Prostate gland (tissue), 2 donors: ENCODE results near the gene PAX1. TPM values are rescaled to one million over a fixed set of nuclear protein-coding genes. Genes with fewer than 3 reads are reported as not detected.

Source experiments
- DNase-seq: peaks from one replicate; pipeline ENCODE4 v3.0.0-alpha.2; 2019; ENCODE audit warnings: low spot score
- H3K27ac ChIP-seq, 2 donors: fragments of 200-600 bp; sonication (generic); 2 replicates each; pipeline ENCODE4 v1.5.1; 2017 to 2019
- H3K27me3 ChIP-seq: fragments of 200-600 bp; sonication (generic); replicated peaks from 2 replicates; pipeline ENCODE4 v1.5.1; 2019; ENCODE audit not compliant: insufficient read depth
- H3K36me3 ChIP-seq, 2 donors: fragments of 200-600 bp; sonication (generic); 1 replicate in 1 of 2; 2 replicates in 1 of 2; pipeline versions ENCODE4 v1.5.1 to v1.8.1; 2017 to 2019
- H3K4me1 ChIP-seq: fragments of 200-600 bp; sonication (generic); replicated peaks from 2 replicates; pipeline ENCODE4 v1.5.1; 2019
- H3K4me3 ChIP-seq, 2 donors: fragments of 200-600 bp; sonication (generic); 2 replicates each; pipeline ENCODE4 v1.5.1; 2017 to 2019
- H3K9me3 ChIP-seq: fragments of 200-600 bp; sonication (generic); 2 replicates; pipeline ENCODE4 v1.5.1; 2017
- CTCF ChIP-seq, 4 experiments: fragments of 200-600 bp in 2 of 4; fragments of 450-650 bp in 2 of 4; sonication (generic) in 2 of 4; IDR thresholded peaks; 1 replicate in 3 of 4; 2 replicates in 1 of 4; pipeline ENCODE4 v1.5.1; 2016 to 2019; ENCODE audit warnings: antibody characterized with exemption in 4 of 4, mild to moderate bottlenecking in 2 of 4, moderate library complexity in 2 of 4
- POLR2A ChIP-seq: fragments of 450-650 bp; IDR thresholded peaks from one replicate; pipeline ENCODE4 v1.6.1; 2016; ENCODE audit warnings: antibody characterized with exemption, mild to moderate bottlenecking
- POLR2AphosphoS5 ChIP-seq: sonication (generic); formaldehyde crosslinking; IDR thresholded peaks from one replicate; pipeline ENCODE4 v1.6.1; 2017; ENCODE audit warnings: antibody characterized with exemption
- WGBS: methylation state at CpG from one replicate; pipeline ENCODE4 v1.1.5; 2018; 5-methylcytosine and 5-hydroxymethylcytosine counted together
- intact Hi-C: fragments of 100-400 bp; cut with DNase I; formaldehyde crosslinking; loops from one replicate; pipeline ENCODE4 v1.14.2; 2022
- small RNA-seq, 2 donors: library from RNA; depleted of rRNA; stranded (forward); fragments of <200 nt; gene quantifications; one replicate each; pipeline ENCODE3, GENCODE V24; 2016
- total RNA-seq, 2 donors: library from RNA; depleted of rRNA; stranded (reverse); fragments of >200 nt; gene quantifications; one replicate each; pipeline ENCODE4 v1.1.0, GENCODE V29; 2016

The PAX1 gene
- total RNA-seq, 2 donors from 2014 or later = not detected

- no peaks in the 10 kb centered on the region for H3K9me3 ChIP-seq
- TF ChIP-seq CTCF (IDR thresholded peaks at IDR 0.05) = no peak
- no peak for TF ChIP-seq POLR2AphosphoS5
- no peak for TF ChIP-seq POLR2A
- intact Hi-C loops = no loop called here
- H3K4me1 ChIP-seq = no peaks in the 10 kb centered on the region
- DNase-seq = no peak
- H3K4me3 ChIP-seq = no peak overlapping the region
- no peaks in the 10 kb centered on the region for H3K36me3 ChIP-seq
- no peaks in the 10 kb centered on the region for H3K27me3 ChIP-seq
- no peak overlapping the region for H3K27ac ChIP-seq
- WGBS = 11% methylated on average over 22 of the region's 22 CpGs
Measured at GRCh38 chr20:21767739-21768223, 62.3 kb downstream of the PAX1 start.

Small RNA genes within 50 kb of the gene (small RNA-seq; reads per million reads assigned to genes)
- gene RPL41P1 = 0 reads per million in 2 donors

Other genes with a start within 250 kb of the PAX1 start
- under 1 TPM in 1 of 2 donors, not detected in 1; 0.14 TPM for gene NKX2-2, start 191.6 kb upstream of the PAX1 start, total RNA-seq